SK-N-SH treated with all-trans-retinoic acid at 6 μM for 48 hours (cell line): ENCODE data around the gene VPS37C.

Experiments
- ATAC-seq: fragments of 200-7000 bp; cut with Tn5 transposase; 3 replicates; pipeline ENCODE4 v1.9.1; 2020; ENCODE audit warnings: mild to moderate bottlenecking, moderate library complexity
- ARNTL ChIP-seq: fragments of 450-650 bp; formaldehyde crosslinking; IDR thresholded peaks from 2 replicates; pipeline ENCODE4 v1.5.0; 2020; ENCODE audit warnings: low read depth, mild to moderate bottlenecking, moderate library complexity, borderline replicate concordance
- CSDC2 ChIP-seq: fragments of 250-450 bp; sonication (Bioruptor Pico); IDR thresholded peaks from 2 replicates; pipeline ENCODE4 v1.5.0; 2020; ENCODE audit warnings: mild to moderate bottlenecking, moderate library complexity
- ESRRG ChIP-seq: fragments of 250-450 bp; sonication (Bioruptor Pico); IDR thresholded peaks from 2 replicates; pipeline ENCODE4 v1.6.1; 2021; ENCODE audit warnings: mild to moderate bottlenecking
- GLIS3 ChIP-seq: fragments of 250-450 bp; sonication (Bioruptor Pico); IDR thresholded peaks from 2 replicates; pipeline ENCODE4 v1.5.0; 2020; ENCODE audit warnings: mild to moderate bottlenecking, moderate library complexity
- ISL1 ChIP-seq: fragments of 250-450 bp; sonication (Bioruptor Pico); IDR thresholded peaks from 2 replicates; pipeline ENCODE4 v2.1.2; 2022; ENCODE audit warnings: mild to moderate bottlenecking, moderate library complexity
- OSR1 ChIP-seq: fragments of 250-450 bp; sonication (Bioruptor Pico); IDR thresholded peaks from 2 replicates; pipeline ENCODE4 v1.8.0; 2022; ENCODE audit warnings: moderate library complexity, mild to moderate bottlenecking, inconsistent platforms
- PATZ1 ChIP-seq: fragments of 250-450 bp; sonication (Bioruptor Pico); IDR thresholded peaks from 2 replicates; pipeline ENCODE4 v1.8.0; 2020; ENCODE audit warnings: mild to moderate bottlenecking, moderate library complexity, borderline replicate concordance
- PPARA ChIP-seq: fragments of 250-450 bp; sonication (Bioruptor Pico); IDR thresholded peaks from 2 replicates; pipeline ENCODE4 v1.5.0; 2020; ENCODE audit warnings: mild to moderate bottlenecking, borderline replicate concordance
- SNAI2 ChIP-seq: fragments of 250-450 bp; sonication (Bioruptor Pico); IDR thresholded peaks from 2 replicates; pipeline ENCODE4 v1.5.0; 2020; ENCODE audit warnings: mild to moderate bottlenecking, moderate library complexity
- TCF4 ChIP-seq: fragments of 250-450 bp; sonication (Bioruptor Pico); IDR thresholded peaks from 2 replicates; pipeline ENCODE4 v1.8.0; 2021; ENCODE audit warnings: mild to moderate bottlenecking, moderate library complexity, borderline replicate concordance
- TOX ChIP-seq: fragments of 250-450 bp; sonication (Bioruptor Pico); IDR thresholded peaks from 2 replicates; pipeline ENCODE4 v1.8.0; 2021; ENCODE audit warnings: mild to moderate bottlenecking, moderate library complexity, borderline replicate concordance
- TSHZ2 ChIP-seq: fragments of 250-450 bp; sonication (Bioruptor Pico); IDR thresholded peaks from 2 replicates; pipeline ENCODE4 v1.5.0; 2020; ENCODE audit warnings: mild to moderate bottlenecking, moderate library complexity
- ZC3H10 ChIP-seq: fragments of 250-450 bp; sonication (Bioruptor Pico); IDR thresholded peaks from 2 replicates; pipeline ENCODE4 v1.5.1; 2021; ENCODE audit warnings: mild to moderate bottlenecking, moderate library complexity
- ZFP3 ChIP-seq: fragments of 250-450 bp; sonication (Bioruptor Pico); IDR thresholded peaks from 2 replicates; pipeline ENCODE4 v1.5.0; 2020; ENCODE audit warnings: mild to moderate bottlenecking, moderate library complexity
- ZFP30 ChIP-seq: fragments of 450-650 bp; formaldehyde crosslinking; IDR thresholded peaks from 2 replicates; pipeline ENCODE4 v1.5.0; 2022; ENCODE audit warnings: mild to moderate bottlenecking, moderate library complexity
- ZNF565 ChIP-seq: fragments of 450-650 bp; formaldehyde crosslinking; conservative IDR thresholded peaks from 2 replicates; pipeline ENCODE4 v1.5.0; 2020; ENCODE audit warnings: low read depth, mild to moderate bottlenecking, moderate library complexity
- ZNF70 ChIP-seq: fragments of 450-650 bp; formaldehyde crosslinking; IDR thresholded peaks from 2 replicates; pipeline ENCODE4 v1.5.0; 2020; ENCODE audit warnings: mild to moderate bottlenecking, moderate library complexity
- ZNF8 ChIP-seq: fragments of 450-650 bp; formaldehyde crosslinking; IDR thresholded peaks from 2 replicates; pipeline ENCODE4 v1.5.0; 2020; ENCODE audit warnings: mild to moderate bottlenecking, moderate library complexity
- TF ChIP-seq, protein P1 (sequence below): fragments of 250-450 bp; sonication (Bioruptor Pico); IDR thresholded peaks from 2 replicates; pipeline ENCODE4 v1.5.1; 2021; ENCODE audit warnings: mild to moderate bottlenecking, moderate library complexity
- TF ChIP-seq, protein P2 (sequence below): fragments of 250-450 bp; sonication (Bioruptor Pico); IDR thresholded peaks from 2 replicates; pipeline ENCODE4 v1.8.0; 2021; ENCODE audit warnings: low read depth, mild to moderate bottlenecking, moderate library complexity, borderline replicate concordance

The VPS37C gene

DNA sequence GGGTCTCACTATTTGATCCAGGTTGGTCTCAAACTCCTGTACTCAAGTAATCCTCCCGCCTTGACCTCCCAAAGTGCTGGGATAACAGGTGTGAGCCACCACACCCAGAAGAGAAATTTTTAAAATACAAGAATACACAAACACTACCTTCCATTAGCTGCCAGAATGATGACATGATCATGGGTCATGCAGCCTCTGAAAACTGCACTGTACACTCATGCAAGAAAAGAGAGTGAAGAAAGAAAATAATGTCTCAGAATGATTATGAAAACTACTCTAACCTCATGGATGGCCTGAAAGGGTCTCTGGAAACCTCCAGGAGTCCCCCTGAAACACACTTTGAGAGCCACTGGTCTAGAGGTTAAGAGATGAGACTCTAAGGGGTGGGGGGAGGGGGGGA lies 18.8 kb downstream of the VPS37C start (continued):
- no peak for TF ChIP-seq ZFP3
- TF ChIP-seq CSDC2 (CRISPR knock-in tag) = no peak

- TF ChIP-seq SNAI2 (CRISPR knock-in tag) (no peak), ISL1 (CRISPR knock-in tag) (no peak)
- TF ChIP-seq, all 23 proteins: peak for 0
- ATAC-seq = no peak
These were observed 19.6 kb downstream of the VPS37C start for GRCh38 chr11:61141601-61142028.

GRCh38 chr11:61140416-61140815 lies 20.8 kb downstream of the VPS37C start:
- no peak for ATAC-seq
- TF ChIP-seq PPARA (CRISPR knock-in tag) (no peak), ISL1 (CRISPR knock-in tag) (no peak), GLIS3 (no peak), ZC3H10 (CRISPR knock-in tag) (no peak), ZNF565 (no peak), ESRRG (CRISPR knock-in tag) (no peak), ZNF8 (CRISPR knock-in tag) (no peak), TCF4 (CRISPR knock-in tag) (no peak), TOX (CRISPR knock-in tag) (no peak), OSR1 (CRISPR knock-in tag) (no peak), ZNF70 (CRISPR knock-in tag) (no peak), SNAI2 (CRISPR knock-in tag) (no peak)
- TF ChIP-seq, protein P1, sequence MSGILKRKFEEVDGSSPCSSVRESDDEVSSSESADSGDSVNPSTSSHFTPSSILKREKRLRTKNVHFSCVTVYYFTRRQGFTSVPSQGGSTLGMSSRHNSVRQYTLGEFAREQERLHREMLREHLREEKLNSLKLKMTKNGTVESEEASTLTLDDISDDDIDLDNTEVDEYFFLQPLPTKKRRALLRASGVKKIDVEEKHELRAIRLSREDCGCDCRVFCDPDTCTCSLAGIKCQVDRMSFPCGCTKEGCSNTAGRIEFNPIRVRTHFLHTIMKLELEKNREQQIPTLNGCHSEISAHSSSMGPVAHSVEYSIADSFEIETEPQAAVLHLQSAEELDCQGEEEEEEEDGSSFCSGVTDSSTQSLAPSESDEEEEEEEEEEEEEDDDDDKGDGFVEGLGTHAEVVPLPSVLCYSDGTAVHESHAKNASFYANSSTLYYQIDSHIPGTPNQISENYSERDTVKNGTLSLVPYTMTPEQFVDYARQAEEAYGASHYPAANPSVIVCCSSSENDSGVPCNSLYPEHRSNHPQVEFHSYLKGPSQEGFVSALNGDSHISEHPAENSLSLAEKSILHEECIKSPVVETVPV (CRISPR knock-in tag) = no peak
- TF ChIP-seq, protein P2, sequence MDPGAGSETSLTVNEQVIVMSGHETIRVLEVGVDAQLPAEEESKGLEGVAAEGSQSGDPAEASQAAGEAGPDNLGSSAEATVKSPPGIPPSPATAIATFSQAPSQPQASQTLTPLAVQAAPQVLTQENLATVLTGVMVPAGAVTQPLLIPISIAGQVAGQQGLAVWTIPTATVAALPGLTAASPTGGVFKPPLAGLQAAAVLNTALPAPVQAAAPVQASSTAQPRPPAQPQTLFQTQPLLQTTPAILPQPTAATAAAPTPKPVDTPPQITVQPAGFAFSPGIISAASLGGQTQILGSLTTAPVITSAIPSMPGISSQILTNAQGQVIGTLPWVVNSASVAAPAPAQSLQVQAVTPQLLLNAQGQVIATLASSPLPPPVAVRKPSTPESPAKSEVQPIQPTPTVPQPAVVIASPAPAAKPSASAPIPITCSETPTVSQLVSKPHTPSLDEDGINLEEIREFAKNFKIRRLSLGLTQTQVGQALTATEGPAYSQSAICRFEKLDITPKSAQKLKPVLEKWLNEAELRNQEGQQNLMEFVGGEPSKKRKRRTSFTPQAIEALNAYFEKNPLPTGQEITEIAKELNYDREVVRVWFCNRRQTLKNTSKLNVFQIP (CRISPR knock-in tag) = no peak

DNA sequence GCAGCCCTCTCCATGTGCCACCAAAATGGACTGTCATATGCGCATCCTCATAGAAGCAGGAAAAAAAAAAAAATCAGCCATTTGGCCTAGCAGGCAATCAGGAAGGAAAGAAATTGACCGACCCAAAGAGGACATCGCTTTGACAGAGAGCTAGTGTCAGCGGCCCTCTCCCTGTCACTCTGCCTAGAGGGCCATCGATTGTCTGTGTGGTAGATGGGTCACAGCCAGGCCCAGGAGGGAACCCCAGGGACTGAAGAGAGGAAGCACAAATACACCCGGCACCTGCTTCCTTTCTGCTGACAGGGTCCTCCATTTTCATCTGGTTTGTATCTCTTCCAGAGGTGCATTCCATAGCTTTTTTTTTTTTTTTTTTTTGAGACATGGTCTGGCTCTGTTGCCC lies 21.8 kb downstream of the VPS37C start:
- TF ChIP-seq TCF4 (CRISPR knock-in tag) = no peak
- TF ChIP-seq CSDC2 (CRISPR knock-in tag) = no peak
- TF ChIP-seq ISL1 (CRISPR knock-in tag) = no peak
- ATAC-seq = no peak

DNA sequence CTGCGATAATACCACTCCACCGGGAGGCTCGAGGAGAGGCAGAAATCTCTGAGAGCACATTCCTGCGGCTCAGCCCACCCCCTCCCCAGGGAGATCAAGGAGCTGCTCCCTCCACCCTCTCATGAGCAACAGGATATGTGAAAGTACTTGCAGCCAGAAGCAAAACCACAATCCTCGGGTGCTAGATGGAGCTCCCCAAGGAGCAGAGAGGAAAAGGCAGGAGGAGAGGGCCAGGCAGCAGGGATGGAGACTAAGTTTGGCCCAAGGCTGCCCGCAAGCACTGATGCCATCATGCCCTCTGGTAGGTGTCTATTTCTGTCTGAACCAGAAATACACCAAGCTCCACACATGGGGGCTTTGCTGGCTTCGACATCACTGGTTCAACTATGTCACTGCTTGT lies 22.3 kb downstream of the VPS37C start:
- TF ChIP-seq OSR1 (CRISPR knock-in tag) = no peak
- no peak for TF ChIP-seq ZFP30 (CRISPR knock-in tag)
- no peak for TF ChIP-seq TOX (CRISPR knock-in tag)
- TF ChIP-seq PATZ1 = no peak
- TF ChIP-seq ZNF8 (CRISPR knock-in tag) = no peak
- TF ChIP-seq ZNF565 = no peak
- TF ChIP-seq, protein P2 (CRISPR knock-in tag) = no peak
- no peak for TF ChIP-seq TSHZ2 (CRISPR knock-in tag)
- TF ChIP-seq ARNTL (CRISPR knock-in tag) = no peak
- no peak for TF ChIP-seq TCF4 (CRISPR knock-in tag)
- no peak for TF ChIP-seq GLIS3
- no peak for TF ChIP-seq ZFP3
- TF ChIP-seq, all 23 proteins: peak for 0
- no peak for ATAC-seq
